Psoas muscle (tissue), 8 donors: ENCODE measurements around the gene SLC25A43. TPM values are rescaled to one million over a fixed set of nuclear protein-coding genes. Genes with fewer than 3 reads are reported as not detected.
"Not testable (repeated sequence)": the region's sequence is repeated elsewhere in the genome, so short reads cannot be mapped to it uniquely, and the experiment has no call there.

Experiments used
- ATAC-seq, 4 donors: fragments of 200-7000 bp; cut with Tn5 transposase; one replicate each; pipeline ENCODE4 v1.9.1; 2020; ENCODE audit warnings: moderate library complexity in 3 of 4, mild to moderate bottlenecking in 2 of 4
- DNase-seq, 2 donors: peaks; one replicate each; pipeline ENCODE4 v3.0.0-alpha.2; 2020
- H3K27ac ChIP-seq: fragments of 200-600 bp; one replicate; pipeline ENCODE4 v1.8.0; 2022
- H3K27me3 ChIP-seq, 3 donors: fragments of 200-600 bp in 1 of 3; one replicate each; pipeline versions ENCODE4 v1.6.1 to v1.8.0; 2013 to 2022; ENCODE audit warnings: low read length in 2 of 3, mild to moderate bottlenecking in 2 of 3, moderate library complexity in 1 of 3; ENCODE audit not compliant: insufficient read depth in 3 of 3
- H3K36me3 ChIP-seq, 2 donors: fragments of 200-600 bp in 1 of 2; one replicate each; pipeline versions ENCODE4 v1.6.1 to v1.8.0; 2013 to 2022; ENCODE audit warnings: low read depth in 1 of 2, mild to moderate bottlenecking in 1 of 2, moderate library complexity in 1 of 2; ENCODE audit not compliant: insufficient read depth in 1 of 2
- H3K4me1 ChIP-seq: fragments of 200-600 bp; one replicate; pipeline ENCODE4 v1.8.0; 2022
- H3K4me3 ChIP-seq: fragments of 200-600 bp; one replicate; pipeline ENCODE4 v1.8.0; 2022; ENCODE audit warnings: mild to moderate bottlenecking
- H3K9me3 ChIP-seq: fragments of 200-600 bp; one replicate; pipeline ENCODE4 v1.8.0; 2022
- WGBS, 3 donors: extraction: QIAGEN DNeasy Blood & Tissue Kit; methylation state at CpG; one replicate each; pipeline versions ENCODE4 v1.1.6 to v1.1.7; 2013; 5-methylcytosine and 5-hydroxymethylcytosine counted together
- intact Hi-C, 2 donors: fragments of 100-400 bp; cut with DNase I; formaldehyde crosslinking; loops; one replicate each; pipeline versions ENCODE4 v1.11.0 to v1.14.2; 2022
- polyA plus RNA-seq, 3 donors: library from polyadenylated mRNA; stranded (reverse); fragments of 200-250 nt; gene quantifications; one replicate each; pipeline ENCODE4 v1.2.3, GENCODE V29; 2013
- total RNA-seq, 4 donors: library from RNA; stranded (reverse); fragmentation: NEBNext Ultra II Directional in 2 of 4; extraction: Animal tissue kit (Norgen Biotek cat#: 25700) in 2 of 4; gene quantifications; one replicate each; pipeline versions ENCODE4 v1.2.1 to v1.2.4, GENCODE V29; 2021 to 2023
- TF ChIP-seq, protein P1 (sequence below): fragments of 200-600 bp; IDR thresholded peaks from one replicate; pipeline ENCODE4 v1.8.0; 2022; ENCODE audit warnings: antibody characterized with exemption
- donor health status: healthy with polysubstance abuse.
- donor health status: DM: no; HTN: no; CAD: no; lungs with moderate emphysema.
- donor health status: Bipolar disorder and iron deficiency.
- donor health status: healthy.
- donor health status: DM: yes; HTN: yes; CAD: no.
- donor health status: DM: no; HTN: no; CAD: no.
- donor health status: DM: no; HTN: no; CAD: no.
- donor health status: DM: yes; HTN: yes; CAD: no.

Gene SLC25A43
- total and polyA plus RNA-seq, 7 donors: 1.1 to 2.9 (median 1.6) TPM

DNA sequence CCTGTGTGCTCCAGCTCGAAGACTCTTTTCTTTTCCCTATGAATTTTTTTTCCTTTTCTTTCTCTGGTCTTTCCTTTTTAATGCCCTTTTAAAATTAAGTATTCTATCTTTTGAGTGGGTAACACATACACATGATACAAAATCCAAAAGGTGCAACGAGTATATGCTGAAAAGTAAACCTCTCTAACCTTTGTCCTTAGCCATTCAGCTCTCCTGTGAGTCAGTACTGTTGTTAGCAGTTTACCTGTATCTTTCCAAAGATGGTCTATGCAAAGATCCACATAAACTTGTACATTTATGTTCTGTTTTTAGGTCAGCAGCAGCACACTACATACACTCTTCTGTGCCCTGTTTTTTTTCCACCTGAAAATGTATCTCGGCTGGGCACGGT is 28.7 kb downstream of the SLC25A43 start:
- intact Hi-C loops: no loop called here
- WGBS, 3 donors: 69 to 86% (median 76%) methylated on average over 4 of the region's 4 CpGs
- no peaks in the 10 kb centered on the region for H3K36me3 ChIP-seq
- no peak overlapping the region for H3K4me3 ChIP-seq
- no peak for DNase-seq
- ATAC-seq: no peak
- H3K9me3 ChIP-seq: no peaks in the 10 kb centered on the region
- no peaks in the 10 kb centered on the region for H3K4me1 ChIP-seq
- no peaks in the 10 kb centered on the region for H3K27me3 ChIP-seq
- TF ChIP-seq, protein P1, sequence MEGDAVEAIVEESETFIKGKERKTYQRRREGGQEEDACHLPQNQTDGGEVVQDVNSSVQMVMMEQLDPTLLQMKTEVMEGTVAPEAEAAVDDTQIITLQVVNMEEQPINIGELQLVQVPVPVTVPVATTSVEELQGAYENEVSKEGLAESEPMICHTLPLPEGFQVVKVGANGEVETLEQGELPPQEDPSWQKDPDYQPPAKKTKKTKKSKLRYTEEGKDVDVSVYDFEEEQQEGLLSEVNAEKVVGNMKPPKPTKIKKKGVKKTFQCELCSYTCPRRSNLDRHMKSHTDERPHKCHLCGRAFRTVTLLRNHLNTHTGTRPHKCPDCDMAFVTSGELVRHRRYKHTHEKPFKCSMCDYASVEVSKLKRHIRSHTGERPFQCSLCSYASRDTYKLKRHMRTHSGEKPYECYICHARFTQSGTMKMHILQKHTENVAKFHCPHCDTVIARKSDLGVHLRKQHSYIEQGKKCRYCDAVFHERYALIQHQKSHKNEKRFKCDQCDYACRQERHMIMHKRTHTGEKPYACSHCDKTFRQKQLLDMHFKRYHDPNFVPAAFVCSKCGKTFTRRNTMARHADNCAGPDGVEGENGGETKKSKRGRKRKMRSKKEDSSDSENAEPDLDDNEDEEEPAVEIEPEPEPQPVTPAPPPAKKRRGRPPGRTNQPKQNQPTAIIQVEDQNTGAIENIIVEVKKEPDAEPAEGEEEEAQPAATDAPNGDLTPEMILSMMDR: no peak
- no peak overlapping the region for H3K27ac ChIP-seq

DNA sequence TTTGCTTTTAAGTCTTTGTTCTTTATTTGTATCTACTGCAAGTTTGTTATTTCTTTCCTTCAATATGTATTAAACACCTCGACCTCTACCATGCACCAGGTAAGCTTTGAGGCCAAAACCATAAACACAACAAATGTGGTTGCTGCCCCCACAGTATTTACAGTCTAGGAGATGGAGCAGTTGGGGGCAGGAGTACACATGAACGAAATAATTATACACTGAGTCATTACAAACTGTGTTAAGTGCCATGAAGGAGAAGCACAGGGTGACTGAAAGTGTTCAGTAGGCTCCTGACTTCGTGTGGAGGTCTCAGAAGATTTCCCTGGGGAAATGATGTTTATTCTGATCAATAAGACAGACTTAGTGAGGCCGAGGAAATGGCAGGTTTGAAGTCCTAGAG is 30.3 kb downstream of the SLC25A43 start:
- H3K27ac ChIP-seq: no peak overlapping the region
- WGBS, 3 donors: 32 to 77% (median 67%) methylated on average over 3 of the region's 4 CpGs
- no peaks in the 10 kb centered on the region for H3K9me3 ChIP-seq
- H3K4me1 ChIP-seq: no peaks in the 10 kb centered on the region
- ATAC-seq (no peak), DNase-seq (no peak)
- no peak overlapping the region for H3K4me3 ChIP-seq
- TF ChIP-seq, protein P1: no peak
- no peaks in the 10 kb centered on the region for H3K27me3 ChIP-seq
- no peaks in the 10 kb centered on the region for H3K36me3 ChIP-seq
- intact Hi-C loops: no loop called here

DNA sequence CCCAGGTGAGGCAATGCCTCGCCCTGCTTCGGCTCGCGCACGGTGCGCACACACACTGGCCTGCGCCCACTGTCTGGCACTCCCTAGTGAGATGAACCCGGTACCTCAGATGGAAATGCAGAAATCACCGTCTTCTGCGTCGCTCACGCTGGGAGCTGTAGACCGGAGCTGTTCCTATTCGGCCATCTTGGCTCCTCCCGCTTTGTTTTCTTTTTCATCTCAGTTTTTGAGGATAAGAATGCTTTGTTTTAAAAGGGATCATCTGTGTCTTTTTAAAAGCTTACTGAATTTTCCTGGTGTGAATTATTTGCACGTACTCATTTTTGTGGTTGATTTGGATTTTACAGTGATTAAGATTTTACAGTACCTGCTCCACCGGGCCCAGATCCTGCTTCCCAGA is 42.2 kb downstream of the SLC25A43 start:
- H3K27me3 ChIP-seq, H3K36me3 ChIP-seq, ATAC-seq, DNase-seq, H3K9me3 ChIP-seq, H3K4me3 ChIP-seq, H3K4me1 ChIP-seq, H3K27ac ChIP-seq, intact Hi-C loops: not testable (repeated sequence)
- WGBS, 3 donors: 69 to 97% (median 93%) methylated on average over 5 to 9 of the region's 17 CpGs

DNA sequence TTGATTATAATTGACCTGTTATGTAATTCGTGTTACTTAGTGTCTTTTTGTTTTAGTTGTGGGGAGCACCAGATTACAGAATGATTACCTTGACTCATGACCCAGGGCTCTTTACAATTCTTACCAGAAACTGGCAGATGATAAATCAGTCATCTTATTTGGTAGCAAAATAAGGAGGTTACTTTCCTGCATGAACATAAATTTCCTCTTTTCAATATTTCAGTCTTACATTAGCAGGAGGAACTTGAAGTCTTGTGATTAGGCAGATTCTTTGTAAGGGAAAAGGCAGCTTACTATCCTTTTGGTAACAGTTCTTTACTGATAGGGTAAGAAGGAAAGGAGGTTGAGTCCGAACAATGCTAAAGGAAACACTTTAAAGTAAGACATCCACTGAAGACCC is 43.1 kb downstream of the SLC25A43 start:
- no peaks in the 10 kb centered on the region for H3K9me3 ChIP-seq
- H3K4me1 ChIP-seq: no peaks in the 10 kb centered on the region
- no peak overlapping the region for H3K27ac ChIP-seq
- TF ChIP-seq, protein P1: no peak
- H3K27me3 ChIP-seq: peaks cover 0 to 3% (median 0%) of the 10 kb centered on the region in 3 donors
- no peak overlapping the region for H3K4me3 ChIP-seq
- no peak for DNase-seq
- no peaks in the 10 kb centered on the region for H3K36me3 ChIP-seq
- intact Hi-C loops: no loop called here
- WGBS, 3 donors: 69 to 92% (median 75%) methylated on average over 2 of the region's 2 CpGs
- no peak for ATAC-seq

GRCh38 chrX:119453202-119453601 is 54.1 kb downstream of the SLC25A43 start:
- Histone ChIP-seq H3K27me3 (no peaks in the 10 kb centered on the region), H3K4me3 (no peak overlapping the region), H3K27ac (no peak overlapping the region), H3K4me1 (no peaks in the 10 kb centered on the region), H3K9me3 (no peaks in the 10 kb centered on the region), H3K36me3 (no peaks in the 10 kb centered on the region)
- intact Hi-C loops: no loop called here
- no peak for DNase-seq
- TF ChIP-seq, protein P1: no peak
- no peak for ATAC-seq
- 61 to 73% (median 63%) methylated on average over 4 of the region's 4 CpGs for WGBS, 3 donors
